SK-N-SH treated with all-trans-retinoic acid at 6 μM for 48 hours (cell line): Measurements from ENCODE around the gene SPOCK1.

Experiments
- ATAC-seq: fragments of 200-7000 bp; cut with Tn5 transposase; 3 replicates; pipeline ENCODE4 v1.9.1; 2020; ENCODE audit warnings: mild to moderate bottlenecking, moderate library complexity
- ARNTL ChIP-seq: fragments of 450-650 bp; formaldehyde crosslinking; IDR thresholded peaks from 2 replicates; pipeline ENCODE4 v1.5.0; 2020; ENCODE audit warnings: low read depth, mild to moderate bottlenecking, moderate library complexity, borderline replicate concordance
- CREB5 ChIP-seq: fragments of 250-450 bp; sonication (Bioruptor Pico); IDR thresholded peaks from 2 replicates; pipeline ENCODE4 v1.5.1; 2020; ENCODE audit warnings: low read depth, mild to moderate bottlenecking, moderate library complexity
- CSRNP3 ChIP-seq: fragments of 250-450 bp; sonication (Bioruptor Pico); IDR thresholded peaks from 2 replicates; pipeline ENCODE4 v1.5.1; 2021; ENCODE audit warnings: mild to moderate bottlenecking, moderate library complexity
- ESRRG ChIP-seq: fragments of 250-450 bp; sonication (Bioruptor Pico); IDR thresholded peaks from 2 replicates; pipeline ENCODE4 v1.6.1; 2021; ENCODE audit warnings: mild to moderate bottlenecking
- GLIS3 ChIP-seq: fragments of 250-450 bp; sonication (Bioruptor Pico); IDR thresholded peaks from 2 replicates; pipeline ENCODE4 v1.5.0; 2020; ENCODE audit warnings: mild to moderate bottlenecking, moderate library complexity
- ISL1 ChIP-seq: fragments of 250-450 bp; sonication (Bioruptor Pico); IDR thresholded peaks from 2 replicates; pipeline ENCODE4 v2.1.2; 2022; ENCODE audit warnings: mild to moderate bottlenecking, moderate library complexity
- OSR1 ChIP-seq: fragments of 250-450 bp; sonication (Bioruptor Pico); IDR thresholded peaks from 2 replicates; pipeline ENCODE4 v1.8.0; 2022; ENCODE audit warnings: moderate library complexity, mild to moderate bottlenecking, inconsistent platforms
- PATZ1 ChIP-seq: fragments of 250-450 bp; sonication (Bioruptor Pico); IDR thresholded peaks from 2 replicates; pipeline ENCODE4 v1.8.0; 2020; ENCODE audit warnings: mild to moderate bottlenecking, moderate library complexity, borderline replicate concordance
- POU6F1 ChIP-seq: fragments of 250-450 bp; sonication (Bioruptor Pico); IDR thresholded peaks from 2 replicates; pipeline ENCODE4 v1.8.0; 2021; ENCODE audit warnings: low read depth, mild to moderate bottlenecking, moderate library complexity, borderline replicate concordance
- PPARA ChIP-seq: fragments of 250-450 bp; sonication (Bioruptor Pico); IDR thresholded peaks from 2 replicates; pipeline ENCODE4 v1.5.0; 2020; ENCODE audit warnings: mild to moderate bottlenecking, borderline replicate concordance
- RARB ChIP-seq: fragments of 250-450 bp; sonication (Bioruptor Pico); IDR thresholded peaks from 2 replicates; pipeline ENCODE4 v1.8.0; 2021; ENCODE audit warnings: mild to moderate bottlenecking, moderate library complexity
- SNAI2 ChIP-seq: fragments of 250-450 bp; sonication (Bioruptor Pico); IDR thresholded peaks from 2 replicates; pipeline ENCODE4 v1.5.0; 2020; ENCODE audit warnings: mild to moderate bottlenecking, moderate library complexity
- TCF4 ChIP-seq: fragments of 250-450 bp; sonication (Bioruptor Pico); IDR thresholded peaks from 2 replicates; pipeline ENCODE4 v1.8.0; 2021; ENCODE audit warnings: mild to moderate bottlenecking, moderate library complexity, borderline replicate concordance
- TSHZ2 ChIP-seq: fragments of 250-450 bp; sonication (Bioruptor Pico); IDR thresholded peaks from 2 replicates; pipeline ENCODE4 v1.5.0; 2020; ENCODE audit warnings: mild to moderate bottlenecking, moderate library complexity
- ZFP3 ChIP-seq: fragments of 250-450 bp; sonication (Bioruptor Pico); IDR thresholded peaks from 2 replicates; pipeline ENCODE4 v1.5.0; 2020; ENCODE audit warnings: mild to moderate bottlenecking, moderate library complexity
- ZFP30 ChIP-seq: fragments of 450-650 bp; formaldehyde crosslinking; IDR thresholded peaks from 2 replicates; pipeline ENCODE4 v1.5.0; 2022; ENCODE audit warnings: mild to moderate bottlenecking, moderate library complexity
- ZNF565 ChIP-seq: fragments of 450-650 bp; formaldehyde crosslinking; conservative IDR thresholded peaks from 2 replicates; pipeline ENCODE4 v1.5.0; 2020; ENCODE audit warnings: low read depth, mild to moderate bottlenecking, moderate library complexity
- ZNF70 ChIP-seq: fragments of 450-650 bp; formaldehyde crosslinking; IDR thresholded peaks from 2 replicates; pipeline ENCODE4 v1.5.0; 2020; ENCODE audit warnings: mild to moderate bottlenecking, moderate library complexity
- ZNF8 ChIP-seq: fragments of 450-650 bp; formaldehyde crosslinking; IDR thresholded peaks from 2 replicates; pipeline ENCODE4 v1.5.0; 2020; ENCODE audit warnings: mild to moderate bottlenecking, moderate library complexity

Gene SPOCK1

GRCh38 chr5:137341831-137342230 lies 157.3 kb downstream of the SPOCK1 start (continued):
- no peak for TF ChIP-seq PATZ1 (CRISPR knock-in tag)
- TF ChIP-seq POU6F1 (CRISPR knock-in tag), result no peak
- TF ChIP-seq, all 23 proteins: peak for 0

- TF ChIP-seq SNAI2 (no peak), CSRNP3 (CRISPR knock-in tag) (no peak), ZFP3 (no peak), ZFP30 (no peak), TCF4 (no peak), PATZ1 (CRISPR knock-in tag) (no peak), RARB (CRISPR knock-in tag) (no peak), CREB5 (CRISPR knock-in tag) (no peak), TSHZ2 (CRISPR knock-in tag) (no peak), ISL1 (no peak), ESRRG (no peak), ARNTL (no peak), POU6F1 (CRISPR knock-in tag) (no peak), OSR1 (no peak), ZNF565 (no peak)
- TF ChIP-seq, all 23 proteins: peak for 0
- no peak for ATAC-seq
Observed at GRCh38 chr5:137340881-137341280, 158.2 kb downstream of the SPOCK1 start.

- no peak for TF ChIP-seq GLIS3 (CRISPR knock-in tag)
- TF ChIP-seq CREB5 (CRISPR knock-in tag), result no peak
- no peak for TF ChIP-seq TSHZ2 (CRISPR knock-in tag)
- TF ChIP-seq PPARA (CRISPR knock-in tag), result no peak
- no peak for TF ChIP-seq RARB (CRISPR knock-in tag)
- TF ChIP-seq ZNF70 (CRISPR knock-in tag), result no peak
- TF ChIP-seq SNAI2, result no peak
- TF ChIP-seq TCF4, result no peak
- no peak for TF ChIP-seq ZNF8 (CRISPR knock-in tag)
- ATAC-seq, result no peak
Observed at GRCh38 chr5:137336565-137337120, 162.5 kb downstream of the SPOCK1 start.
